Uterus (tissue), 4 donors: ENCODE data around the gene DPF3. TPM values are rescaled to one million over a fixed set of nuclear protein-coding genes. Genes with fewer than 3 reads are reported as not detected.

Source experiments
- DNase-seq, 2 donors: peaks; one replicate each; pipeline ENCODE4 v3.0.0-alpha.2; 2019 to 2020
- H3K27ac ChIP-seq, 2 donors: fragments of 200-600 bp; sonication (generic); 1 replicate in 1 of 2; 2 replicates in 1 of 2; pipeline ENCODE4 v1.5.1; 2016 to 2018
- H3K27me3 ChIP-seq, 2 donors: fragments of 200-600 bp; sonication (generic); one replicate each; pipeline ENCODE4 v1.5.1; 2018 to 2019; ENCODE audit warnings: control low read depth in 1 of 2
- H3K36me3 ChIP-seq, 2 donors: fragments of 200-600 bp; sonication (generic); one replicate each; pipeline ENCODE4 v1.5.1; 2019; ENCODE audit warnings: control low read depth in 1 of 2
- H3K4me1 ChIP-seq, 2 donors: fragments of 200-600 bp; sonication (generic); one replicate each; pipeline ENCODE4 v1.5.1; 2018 to 2019; ENCODE audit warnings: control low read depth in 1 of 2
- H3K4me3 ChIP-seq, 2 donors: fragments of 200-600 bp; sonication (generic); 1 replicate in 1 of 2; 2 replicates in 1 of 2; pipeline ENCODE4 v1.5.1; 2018 to 2019; ENCODE audit warnings: mild to moderate bottlenecking in 1 of 2
- H3K9me3 ChIP-seq, 2 donors: fragments of 200-600 bp; sonication (generic); one replicate each; pipeline ENCODE4 v1.5.1; 2019; ENCODE audit warnings: control low read depth in 1 of 2
- CTCF ChIP-seq, 4 experiments: fragments of 200-600 bp in 2 of 4; fragments of 450-650 bp in 2 of 4; sonication (generic) in 2 of 4; IDR thresholded peaks; one replicate each; pipeline ENCODE4 v1.5.1; 2016 to 2019; ENCODE audit warnings: antibody characterized with exemption in 4 of 4, mild to moderate bottlenecking in 2 of 4, moderate library complexity in 1 of 4
- POLR2A ChIP-seq, 2 donors: fragments of 450-650 bp; IDR thresholded peaks; one replicate each; pipeline ENCODE4 v1.6.1; 2016; ENCODE audit warnings: antibody characterized with exemption in 2 of 2, mild to moderate bottlenecking in 1 of 2, moderate library complexity in 1 of 2
- intact Hi-C: fragments of 100-400 bp; cut with DNase I; formaldehyde crosslinking; loops from one replicate; pipeline ENCODE4 v1.15.1; 2023; ENCODE audit warnings: low total_unique reads
- total RNA-seq, 4 donors: library from RNA; depleted of rRNA in 3 of 4; stranded (reverse); fragments of >200 nt in 3 of 4; gene quantifications; one replicate each; pipeline versions ENCODE4 v1.1.0 to v1.2.4, GENCODE V29; 2014 to 2023
- donor health status: DM: yes; HTN: yes; CAD: no.

The DPF3 gene
- total RNA-seq, 4 donors from 2014 or later = 1.6 to 2.8 TPM; not detected in 2

GRCh38 chr14:72631401-72631800 is 262.5 kb downstream of the DPF3 start:
- Histone ChIP-seq H3K4me3 (no peak overlapping the region), H3K36me3 (no peaks in the 10 kb centered on the region), H3K27me3 (no peaks in the 10 kb centered on the region), H3K9me3 (no peaks in the 10 kb centered on the region), H3K27ac (no peak overlapping the region), H3K4me1 (no peaks in the 10 kb centered on the region)
- intact Hi-C loops = no loop called here
- no peak for TF ChIP-seq POLR2A (IDR thresholded peaks at IDR 0.05)
- no peak for TF ChIP-seq CTCF (IDR thresholded peaks at IDR 0.05)
- no peak for DNase-seq

GRCh38 chr14:72630374-72630773 is 263.5 kb downstream of the DPF3 start:
- no peak overlapping the region for H3K27ac ChIP-seq
- H3K4me3 ChIP-seq = no peak overlapping the region
- TF ChIP-seq POLR2A (IDR thresholded peaks at IDR 0.05) (no peak), CTCF (IDR thresholded peaks at IDR 0.05) (no peak)
- intact Hi-C loops = no loop called here
- H3K9me3 ChIP-seq = no peaks in the 10 kb centered on the region
- no peaks in the 10 kb centered on the region for H3K4me1 ChIP-seq
- H3K36me3 ChIP-seq = no peaks in the 10 kb centered on the region
- DNase-seq = no peak
- no peaks in the 10 kb centered on the region for H3K27me3 ChIP-seq

- no peaks in the 10 kb centered on the region for H3K36me3 ChIP-seq
- intact Hi-C loops = no loop called here
- H3K4me3 ChIP-seq = no peak overlapping the region
- TF ChIP-seq POLR2A (IDR thresholded peaks at IDR 0.05) (no peak), CTCF (IDR thresholded peaks at IDR 0.05) (no peak)
- H3K27me3 ChIP-seq = no peaks in the 10 kb centered on the region
- no peaks in the 10 kb centered on the region for H3K4me1 ChIP-seq
- H3K9me3 ChIP-seq = no peaks in the 10 kb centered on the region
- DNase-seq = no peak
- no peak overlapping the region for H3K27ac ChIP-seq
Observed at GRCh38 chr14:72629534-72629933, 264.4 kb downstream of the DPF3 start.

GRCh38 chr14:72625689-72626088 is 268.2 kb downstream of the DPF3 start:
- no peaks in the 10 kb centered on the region for H3K27me3 ChIP-seq
- no peak overlapping the region for H3K27ac ChIP-seq
- H3K36me3 ChIP-seq = no peaks in the 10 kb centered on the region
- no peaks in the 10 kb centered on the region for H3K4me1 ChIP-seq
- H3K4me3 ChIP-seq = no peak overlapping the region
- no peaks in the 10 kb centered on the region for H3K9me3 ChIP-seq
- intact Hi-C loops = no loop called here
- TF ChIP-seq POLR2A (IDR thresholded peaks at IDR 0.05) = no peak
- no peak for TF ChIP-seq CTCF (IDR thresholded peaks at IDR 0.05)
- DNase-seq = no peak

- Histone ChIP-seq H3K4me3 (no peak overlapping the region), H3K27me3 (no peaks in the 10 kb centered on the region)
- no peak for TF ChIP-seq POLR2A (IDR thresholded peaks at IDR 0.05)
- TF ChIP-seq CTCF (IDR thresholded peaks at IDR 0.05) = no peak
Observed at GRCh38 chr14:72621387-72622065, 272.4 kb downstream of the DPF3 start.

More at GRCh38 chr14:72621387-72622065, 272.4 kb downstream of the DPF3 start:
- intact Hi-C loops = no loop called here
- no peak overlapping the region for H3K27ac ChIP-seq
- H3K9me3 ChIP-seq = no peaks in the 10 kb centered on the region
- DNase-seq = no peak
- peaks cover 0 to 6% of the 10 kb centered on the region in 2 donors for H3K4me1 ChIP-seq
- H3K36me3 ChIP-seq = no peaks in the 10 kb centered on the region
